Measurements from ENCODE around the gene EID3.
A peak's percentile ranks its signal among the peaks of the same experiment; 100 is the strongest.
"Not testable (repeated sequence)": the region's sequence is repeated elsewhere in the genome, so short reads cannot be mapped to it uniquely, and the experiment has no call there.

EID3 gene

GRCh38 chr12:104303538-104304151 lies at the start of gene EID3:
TSS of gene EID3 (plus strand) at chr12:104303739. CDS start at chr12:104303935, 196 bp downstream.
- no peak for DNase-seq (ENCODE audit: low spot score)

- DNase-seq (ENCODE audit: low spot score): no peak
These were observed 45.5 kb upstream of the EID3 start for GRCh38 chr12:104257913-104258472.

DNA sequence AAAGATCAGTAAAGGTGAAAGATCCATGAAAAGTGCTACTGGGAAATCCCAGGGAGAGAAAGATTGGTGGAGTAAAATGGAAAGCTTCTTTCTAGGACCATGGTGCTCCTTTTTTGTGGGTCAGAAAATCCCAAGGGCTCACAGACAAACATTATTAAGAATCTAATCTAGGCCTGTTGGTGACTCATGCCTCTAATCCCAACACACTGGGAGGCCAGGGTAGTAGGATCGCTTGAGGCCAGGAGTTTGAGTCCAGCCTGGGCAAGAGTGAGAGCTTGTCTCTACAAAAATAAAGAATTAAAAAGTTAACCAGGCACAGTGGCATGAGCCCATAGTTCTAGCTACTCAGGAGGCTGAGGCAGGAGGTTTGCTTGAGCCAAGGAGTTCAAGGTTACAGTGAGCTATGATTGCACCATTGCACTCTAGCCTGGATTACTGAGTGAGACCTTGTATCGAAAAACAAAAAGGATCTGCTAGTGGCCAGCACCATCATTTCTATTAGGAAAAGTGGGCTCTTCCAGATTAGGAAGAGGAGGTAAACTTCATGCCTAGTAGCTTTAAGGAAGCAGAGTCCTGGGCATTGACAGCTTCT lies 45.0 kb upstream of the EID3 start:
- DNase-seq (ENCODE audit: low spot score): no peak

GRCh38 chr12:104263026-104263425 lies 40.5 kb upstream of the EID3 start:
- no peak for DNase-seq (ENCODE audit: low spot score)

DNA sequence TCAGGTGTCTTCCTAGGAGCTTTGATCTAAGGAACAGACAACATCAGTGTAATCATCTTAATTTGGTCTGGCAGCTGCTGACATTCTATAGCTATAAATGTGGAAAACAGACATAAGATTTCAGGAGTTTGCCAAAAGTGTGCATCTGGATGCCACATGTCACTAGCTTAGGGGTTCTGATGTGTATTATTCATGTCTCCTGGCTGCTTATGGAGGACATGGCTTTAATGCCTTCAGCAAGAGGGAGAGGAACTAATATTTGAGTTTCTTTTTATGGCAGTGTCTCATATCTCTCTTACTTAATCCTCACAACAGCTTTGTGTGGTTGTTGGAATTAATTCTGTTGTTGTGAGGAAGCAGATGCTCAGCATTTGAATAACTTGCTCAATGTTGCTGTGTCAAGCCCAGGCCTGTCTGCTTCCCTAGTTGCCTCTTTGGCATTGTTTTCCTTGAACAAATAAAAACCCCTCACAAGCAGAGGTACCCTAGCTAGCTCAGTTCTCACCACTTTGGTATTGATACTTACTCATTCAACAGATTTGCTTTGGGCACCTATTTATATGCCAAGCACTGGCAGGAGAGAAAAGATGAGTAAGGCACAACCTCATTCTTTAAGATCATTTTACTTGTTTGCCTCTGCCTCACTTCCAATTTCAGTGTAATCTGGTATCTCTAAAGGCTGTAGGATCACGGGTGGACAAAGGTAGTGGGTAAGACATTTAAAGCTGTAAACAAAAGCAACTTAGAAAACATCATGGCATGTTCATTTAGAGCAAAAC lies 39.8 kb upstream of the EID3 start:
- no peak for DNase-seq (ENCODE audit: low spot score)

DNA sequence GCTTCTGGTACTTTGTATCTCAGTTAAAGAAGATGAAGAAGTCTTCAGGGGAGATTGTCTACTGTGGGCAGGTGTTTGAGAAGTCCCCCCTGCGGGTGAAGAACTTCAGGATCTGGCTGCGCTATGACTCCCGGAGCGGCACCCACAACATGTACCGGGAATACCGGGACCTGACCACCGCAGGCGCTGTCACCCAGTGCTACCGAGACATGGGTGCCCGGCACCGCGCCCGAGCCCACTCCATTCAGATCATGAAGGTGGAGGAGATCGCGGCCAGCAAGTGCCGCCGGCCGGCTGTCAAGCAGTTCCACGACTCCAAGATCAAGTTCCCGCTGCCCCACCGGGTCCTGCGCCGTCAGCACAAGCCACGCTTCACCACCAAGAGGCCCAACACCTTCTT lies 38.1 kb upstream of the EID3 start:
- DNase-seq (ENCODE audit: low spot score): not testable (repeated sequence)

DNA sequence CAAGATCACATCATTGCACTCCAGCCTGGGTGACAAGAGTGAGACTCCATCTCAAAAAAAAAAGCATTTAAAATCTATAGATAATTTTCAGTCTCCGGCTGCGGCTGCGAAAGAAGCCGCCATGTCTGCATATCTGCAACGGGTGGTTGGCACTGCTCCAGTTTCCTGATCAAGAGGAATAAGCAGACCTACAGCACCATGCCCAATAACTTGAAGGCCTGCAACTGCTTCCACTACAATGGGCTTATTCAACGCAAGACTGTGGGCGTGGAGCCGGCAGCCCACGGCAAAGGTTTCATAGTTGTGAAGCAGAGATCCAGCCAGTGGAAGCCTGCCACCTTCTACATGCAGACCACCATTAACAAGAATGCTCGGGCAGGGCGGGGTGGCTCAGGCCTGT lies 30.6 kb upstream of the EID3 start:
- DNase-seq (ENCODE audit: low spot score): no peak

GRCh38 chr12:104273503-104273902 lies 30.0 kb upstream of the EID3 start:
- no peak for DNase-seq (ENCODE audit: low spot score)

DNA sequence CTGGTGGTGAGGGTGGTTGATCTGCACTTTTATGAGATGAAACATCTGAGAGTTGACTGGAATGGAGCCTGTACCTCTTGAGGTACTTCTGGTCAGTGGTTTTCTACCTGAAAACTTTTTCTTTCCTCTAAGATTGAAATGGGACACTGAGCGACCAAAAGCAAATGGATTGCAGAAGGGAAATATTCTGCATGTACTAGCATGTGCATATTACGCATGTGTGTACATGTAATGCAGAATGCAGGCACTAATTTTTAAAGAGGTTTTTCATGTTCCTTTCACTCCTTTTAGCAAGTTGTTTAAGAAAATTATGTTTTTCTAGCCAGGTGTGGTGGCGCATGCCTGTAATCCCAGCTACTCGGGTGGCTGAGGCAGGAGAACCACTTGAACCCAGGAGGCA lies 28.7 kb upstream of the EID3 start:
- DNase-seq (ENCODE audit: low spot score): no peak

GRCh38 chr12:104275689-104276088 lies 27.9 kb upstream of the EID3 start:
- no peak for DNase-seq (ENCODE audit: low spot score)

- DNase-seq (ENCODE audit: low spot score): no peak
These were observed 27.0 kb upstream of the EID3 start for GRCh38 chr12:104276273-104277131.

GRCh38 chr12:104279164-104279563 lies 24.4 kb upstream of the EID3 start:
- no peak for DNase-seq (ENCODE audit: low spot score)

DNA sequence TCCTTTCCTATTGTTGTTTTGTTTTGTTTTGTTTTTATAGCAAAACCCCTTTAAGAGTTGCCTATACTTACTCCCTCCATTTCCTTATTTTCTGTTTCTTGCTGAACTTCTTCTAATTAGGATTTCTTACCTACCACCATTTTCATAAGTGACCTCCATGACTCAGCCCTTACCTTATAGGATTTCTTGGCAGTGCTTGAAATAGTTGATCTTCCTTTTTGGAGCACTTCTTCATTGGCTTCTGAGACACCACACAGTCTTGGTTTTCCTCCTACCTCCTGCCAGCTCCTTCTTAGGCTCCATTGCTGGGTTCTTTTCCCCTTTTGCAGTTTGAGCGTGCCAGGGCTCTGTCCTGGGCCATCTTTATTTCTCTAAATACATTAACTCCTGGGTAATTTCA lies 23.4 kb upstream of the EID3 start:
- no peak for DNase-seq (ENCODE audit: low spot score)

DNA sequence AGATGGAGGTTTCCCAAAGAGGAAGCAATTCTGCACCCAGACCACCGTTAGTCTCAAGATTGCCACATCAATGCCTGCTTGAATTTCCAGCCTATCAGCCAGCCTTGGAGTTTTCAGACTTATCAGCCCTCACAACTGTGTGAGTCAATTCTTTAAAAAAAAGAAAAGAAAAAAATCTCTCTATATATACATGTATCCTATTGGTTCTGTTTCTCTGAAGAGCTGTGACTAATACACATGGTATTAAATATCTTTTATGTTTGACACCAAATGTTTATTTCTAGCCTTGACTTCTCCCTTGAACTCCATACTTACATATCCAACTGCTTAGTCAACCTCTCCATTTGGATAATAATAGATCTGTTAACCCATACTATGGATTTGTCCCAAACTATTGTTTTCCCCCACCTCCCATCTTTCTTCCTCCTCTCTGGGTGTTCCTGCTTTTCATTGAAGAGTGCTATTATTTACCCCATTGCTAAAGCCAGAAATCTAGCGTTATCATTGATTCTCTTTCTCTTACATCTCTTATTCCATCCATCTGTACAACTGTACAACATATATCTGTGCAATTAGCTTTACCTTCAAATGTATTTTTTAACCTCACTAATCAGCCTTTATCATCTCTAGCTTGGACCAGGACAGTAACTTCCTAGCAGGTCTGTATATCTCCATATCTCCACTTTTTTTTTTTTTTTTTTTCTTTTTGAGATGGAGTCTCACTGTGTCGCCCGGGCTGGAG lies 22.7 kb upstream of the EID3 start:
- no peak for DNase-seq (ENCODE audit: low spot score)

- no peak for DNase-seq (ENCODE audit: low spot score)
These were observed 21.9 kb upstream of the EID3 start for GRCh38 chr12:104281636-104282035.

- no peak for DNase-seq (ENCODE audit: low spot score)
These were observed 21.4 kb upstream of the EID3 start for GRCh38 chr12:104282109-104282508.

DNA sequence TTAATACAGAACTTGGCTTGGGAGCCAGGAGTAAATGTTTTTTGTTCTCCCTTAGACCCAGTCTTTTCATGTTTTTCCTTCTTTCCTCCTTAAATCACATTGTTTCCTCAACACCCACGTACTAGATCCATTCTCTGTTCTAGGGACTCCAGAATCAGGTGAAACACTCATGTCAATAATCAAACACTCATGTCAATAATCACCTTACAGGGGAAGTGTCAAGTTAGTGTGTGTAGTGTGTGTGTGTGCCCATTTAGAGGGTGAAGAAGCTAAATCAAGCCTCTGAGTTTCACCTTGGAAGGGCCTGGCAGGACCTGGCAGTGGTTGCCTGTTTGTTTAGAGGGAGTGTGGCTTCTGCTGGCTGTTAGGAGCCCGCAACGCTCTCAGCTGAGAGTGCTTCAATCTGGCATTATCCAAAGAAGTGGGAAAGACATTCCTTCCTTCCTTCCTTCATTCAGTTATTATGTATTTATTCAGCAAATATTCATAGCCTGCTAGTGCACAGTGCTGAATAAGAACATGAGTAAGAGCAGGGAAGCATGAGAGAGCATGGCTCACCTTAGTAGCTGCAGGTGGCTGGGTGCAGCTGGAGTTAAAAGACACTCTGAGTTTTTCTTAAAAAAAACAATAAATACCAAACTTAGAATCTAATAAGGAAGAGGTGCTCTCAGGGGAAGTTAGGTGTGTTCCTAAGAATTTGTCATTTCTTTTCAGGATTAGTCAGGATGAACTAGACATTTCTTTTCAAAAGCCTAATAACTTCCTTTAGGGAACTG lies 17.6 kb upstream of the EID3 start:
- DNase-seq (ENCODE audit: low spot score): no peak

GRCh38 chr12:104286516-104287482 lies 16.7 kb upstream of the EID3 start:
- DNase-seq (ENCODE audit: low spot score): peak; percentile 82

DNA sequence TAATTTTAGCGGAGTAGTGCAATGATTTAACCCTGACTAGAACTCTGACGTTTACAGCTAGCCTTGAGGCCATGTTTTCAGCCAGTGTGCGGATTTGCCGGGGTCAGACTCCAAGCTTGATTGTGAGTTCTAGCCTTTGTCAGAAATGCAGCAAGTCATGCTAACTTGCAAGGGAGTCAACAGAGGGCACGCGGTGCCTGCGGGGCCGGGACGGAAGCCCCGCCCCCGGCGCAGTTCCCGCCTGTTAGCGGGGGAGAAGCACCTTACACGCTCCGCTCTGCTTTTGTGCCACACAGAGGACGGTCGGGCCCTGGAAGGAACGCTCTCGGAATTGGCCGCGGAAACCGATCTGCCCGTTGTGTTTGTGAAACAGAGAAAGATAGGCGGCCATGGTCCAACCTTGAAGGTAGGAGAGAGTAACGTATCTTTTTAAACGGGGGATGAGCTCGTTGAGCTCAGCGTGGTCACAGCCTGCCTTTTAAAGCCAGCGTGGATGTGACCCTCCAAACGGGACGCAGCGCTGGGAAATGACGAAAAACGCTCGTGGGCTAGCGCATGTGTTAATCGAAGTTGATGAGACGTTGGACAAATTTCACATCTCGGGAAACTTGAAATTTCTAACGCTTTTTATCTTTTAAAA lies 14.8 kb upstream of the EID3 start:
- peak; percentile 83 for DNase-seq (ENCODE audit: low spot score)

All from HuH-7 (cell line).